HG03045 (cell line): ENCODE data around the gene DUSP16.

Experiments
- ATAC-seq: cut with Tn5 transposase; IDR thresholded peaks from one replicate; pipeline ENCODE4 v1.9.1; 2021; ENCODE audit warnings: mild to moderate bottlenecking, moderate library complexity; ENCODE audit not compliant: unreplicated experiment

Gene DUSP16

GRCh38 chr12:12446786-12447185 is 115.9 kb downstream of the DUSP16 start:
- no peak for ATAC-seq

- ATAC-seq, result no peak
Observed at GRCh38 chr12:12445882-12446181, 116.8 kb downstream of the DUSP16 start.

- no peak for ATAC-seq
Observed at GRCh38 chr12:12445165-12445881, 117.3 kb downstream of the DUSP16 start.

- no peak for ATAC-seq
Observed at GRCh38 chr12:12443431-12443878, 119.2 kb downstream of the DUSP16 start.

- no peak for ATAC-seq
Observed at GRCh38 chr12:12442548-12443071, 120.1 kb downstream of the DUSP16 start.

GRCh38 chr12:12441843-12442461 is 120.7 kb downstream of the DUSP16 start:
- no peak for ATAC-seq

GRCh38 chr12:12441429-12441807 is 121.2 kb downstream of the DUSP16 start:
- no peak for ATAC-seq

- ATAC-seq, result no peak
Observed at GRCh38 chr12:12440784-12441428, 121.8 kb downstream of the DUSP16 start.

- no peak for ATAC-seq
Observed at GRCh38 chr12:12439636-12440035, 123.0 kb downstream of the DUSP16 start.

GRCh38 chr12:12436831-12437345 is 125.8 kb downstream of the DUSP16 start:
- ATAC-seq, result no peak

- no peak for ATAC-seq
Observed at GRCh38 chr12:12433203-12433731, 129.4 kb downstream of the DUSP16 start.

- ATAC-seq, result no peak
Observed at GRCh38 chr12:12432364-12432763, 130.3 kb downstream of the DUSP16 start.

- ATAC-seq, result no peak
Observed at GRCh38 chr12:12428961-12429657, 133.6 kb downstream of the DUSP16 start.

GRCh38 chr12:12428047-12428446 is 134.6 kb downstream of the DUSP16 start:
- ATAC-seq, result no peak

- ATAC-seq, result no peak
Observed at GRCh38 chr12:12427568-12427967, 135.1 kb downstream of the DUSP16 start.

- ATAC-seq, result no peak
Observed at GRCh38 chr12:12425616-12426015, 137.0 kb downstream of the DUSP16 start.

GRCh38 chr12:12425001-12425400 is 137.7 kb downstream of the DUSP16 start:
- no peak for ATAC-seq
